ENCODE measurements around the gene ADRB2. TPM values are rescaled to one million over a fixed set of nuclear protein-coding genes. Genes with fewer than 3 reads are reported as not detected.

ADRB2 gene
- total and polyA plus RNA-seq, 12 donors = 0.18 to 2.2 (median 0.87) TPM

- Histone ChIP-seq H3K4me1 (replicated peaks in 1 of 2) (no peaks in the 10 kb centered on the region), H3K9me3 (replicated peaks in 1 of 3) (no peaks in the 10 kb centered on the region), H3K27me3 (no peaks in the 10 kb centered on the region), H3K36me3 (replicated peaks in 1 of 2) (no peaks in the 10 kb centered on the region), H3K27ac (no peak overlapping the region), H3K4me3 (no peak overlapping the region)
- DNase-seq = no peak
- TF ChIP-seq CTCF (IDR thresholded peaks at IDR 0.05) = no peak
- TF ChIP-seq POLR2A (IDR thresholded peaks at IDR 0.05) = no peak
- intact Hi-C loops (cut with DNase I) = no loop called here
Observed at GRCh38 chr5:148793261-148793660, 33.1 kb upstream of the ADRB2 start.

GRCh38 chr5:148794275-148794674 lies 32.1 kb upstream of the ADRB2 start:
- Histone ChIP-seq H3K27me3 (no peaks in the 10 kb centered on the region), H3K27ac (no peak overlapping the region), H3K4me3 (no peak overlapping the region), H3K9me3 (replicated peaks in 1 of 3) (no peaks in the 10 kb centered on the region), H3K36me3 (replicated peaks in 1 of 2) (no peaks in the 10 kb centered on the region), H3K4me1 (replicated peaks in 1 of 2) (no peaks in the 10 kb centered on the region)
- no peak for DNase-seq
- intact Hi-C loops (cut with DNase I) = no loop called here
- TF ChIP-seq CTCF (IDR thresholded peaks at IDR 0.05) (no peak), POLR2A (IDR thresholded peaks at IDR 0.05) (no peak)
- 87 to 98% (median 92%) methylated on average over 1 of the region's 1 CpG for WGBS, 4 donors

GRCh38 chr5:148794729-148795561 lies 31.5 kb upstream of the ADRB2 start:
- Histone ChIP-seq H3K4me1 (replicated peaks in 1 of 2) (no peaks in the 10 kb centered on the region), H3K9me3 (replicated peaks in 1 of 3) (no peaks in the 10 kb centered on the region), H3K36me3 (replicated peaks in 1 of 2) (no peaks in the 10 kb centered on the region), H3K4me3 (no peak overlapping the region), H3K27me3 (no peaks in the 10 kb centered on the region), H3K27ac (no peak overlapping the region)
- WGBS, 4 donors = 61 to 69% (median 67%) methylated on average over 5 of the region's 5 CpGs
- intact Hi-C loops (cut with DNase I) = no loop called here
- DNase-seq = no peak
- TF ChIP-seq POLR2A (IDR thresholded peaks at IDR 0.05) = no peak
- no peak for TF ChIP-seq CTCF (IDR thresholded peaks at IDR 0.05)

- no peak overlapping the region for H3K4me3 ChIP-seq
- no peak for DNase-seq
- H3K27me3 ChIP-seq = no peaks in the 10 kb centered on the region
- no peaks in the 10 kb centered on the region for H3K4me1 ChIP-seq (replicated peaks in 1 of 2)
- H3K36me3 ChIP-seq (replicated peaks in 1 of 2) = no peaks in the 10 kb centered on the region
- no peaks in the 10 kb centered on the region for H3K9me3 ChIP-seq (replicated peaks in 1 of 3)
- WGBS, 4 donors = 77 to 94% (median 88%) methylated on average over 1 of the region's 1 CpG
- H3K27ac ChIP-seq = no peak overlapping the region
- intact Hi-C loops (cut with DNase I) = no loop called here
- TF ChIP-seq POLR2A (IDR thresholded peaks at IDR 0.05) (no peak), CTCF (IDR thresholded peaks at IDR 0.05) (no peak)
Observed at GRCh38 chr5:148796936-148797335, 29.5 kb upstream of the ADRB2 start.
